ENCODE data around the gene FOXP1.
"Not testable (repeated sequence)": the region's sequence is repeated elsewhere in the genome, so short reads cannot be mapped to it uniquely, and the experiment has no call there.

FOXP1 gene

GRCh38 chr3:71351403-71352149 lies 232.0 kb downstream of the FOXP1 start:
- in situ Hi-C loops (cut with MboI; ENCODE audit: low sequenced_read_pairs) = no loop called here

DNA sequence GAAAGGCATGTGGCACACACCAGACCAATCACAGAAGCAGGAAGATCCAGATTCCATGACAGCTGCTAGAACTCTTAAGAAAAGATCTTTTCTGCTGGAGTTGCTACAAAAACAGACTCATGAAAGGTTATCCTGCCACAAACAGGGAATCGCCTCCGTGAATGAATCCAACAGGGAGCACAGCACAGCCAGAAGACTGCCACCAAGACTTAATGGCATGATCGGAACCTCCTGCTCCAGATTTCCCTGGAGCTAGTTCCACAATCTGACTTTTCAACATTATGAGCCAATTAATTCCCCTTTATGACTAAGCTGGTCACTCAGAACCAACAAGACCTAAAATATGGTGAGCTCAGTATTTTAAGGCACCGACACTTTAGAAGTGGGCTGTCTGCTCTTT lies 232.5 kb downstream of the FOXP1 start:
- in situ Hi-C loops (cut with MboI; ENCODE audit: low sequenced_read_pairs) = no loop called here

- in situ Hi-C loops (cut with MboI; ENCODE audit: low sequenced_read_pairs) = no loop called here
These were observed 234.7 kb downstream of the FOXP1 start for GRCh38 chr3:71348831-71349230.

DNA sequence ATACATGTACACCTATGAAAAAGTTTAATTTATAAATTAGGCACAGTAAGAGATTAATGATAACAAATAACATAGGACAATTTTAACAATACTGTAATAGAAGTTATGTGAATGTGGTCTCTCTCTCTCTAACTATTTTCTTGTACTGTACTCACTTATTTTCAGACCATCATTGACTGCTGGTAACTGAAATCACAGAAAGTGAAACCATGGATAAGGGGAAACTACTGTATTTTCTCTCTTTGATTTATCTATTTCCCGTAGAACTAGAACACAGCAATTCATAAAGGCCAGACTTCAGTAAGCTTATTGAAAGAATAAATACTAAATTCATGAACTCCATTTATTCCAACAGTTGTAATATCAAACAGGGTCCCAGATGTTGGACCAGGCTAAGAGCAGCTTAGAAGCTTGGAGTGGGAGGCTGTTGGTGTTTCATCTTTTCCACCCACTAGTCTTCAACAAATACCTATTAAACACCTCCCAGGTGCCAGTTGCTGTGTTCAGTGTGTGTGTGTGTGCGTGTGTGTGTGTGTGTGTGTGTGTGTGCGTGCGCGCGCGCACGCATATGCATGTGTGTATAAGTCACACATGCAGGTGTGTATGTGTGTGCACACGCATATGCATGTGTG lies 235.4 kb downstream of the FOXP1 start:
- in situ Hi-C loops (cut with MboI; ENCODE audit: low sequenced_read_pairs) = no loop called here

DNA sequence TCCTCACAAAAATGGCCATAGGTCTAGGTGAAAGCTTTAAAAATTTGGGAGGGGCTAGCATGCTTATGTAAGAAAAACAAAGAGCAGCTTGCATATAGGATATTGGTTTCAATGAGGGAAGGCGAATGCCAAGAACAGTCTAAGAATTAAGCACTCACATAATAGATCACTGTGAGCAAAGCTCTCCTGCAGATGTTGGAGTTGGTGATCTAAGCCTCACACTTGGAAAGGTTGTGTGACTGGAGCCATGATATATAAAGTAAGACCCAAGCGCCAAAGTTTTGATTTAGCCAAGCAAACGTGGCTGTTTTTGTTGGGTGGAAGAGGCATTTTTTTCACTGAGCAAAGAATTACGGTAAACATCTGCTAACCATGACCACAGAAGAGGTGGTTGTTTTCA lies 237.5 kb downstream of the FOXP1 start:
- in situ Hi-C loops (cut with MboI; ENCODE audit: low sequenced_read_pairs) = no loop called here

DNA sequence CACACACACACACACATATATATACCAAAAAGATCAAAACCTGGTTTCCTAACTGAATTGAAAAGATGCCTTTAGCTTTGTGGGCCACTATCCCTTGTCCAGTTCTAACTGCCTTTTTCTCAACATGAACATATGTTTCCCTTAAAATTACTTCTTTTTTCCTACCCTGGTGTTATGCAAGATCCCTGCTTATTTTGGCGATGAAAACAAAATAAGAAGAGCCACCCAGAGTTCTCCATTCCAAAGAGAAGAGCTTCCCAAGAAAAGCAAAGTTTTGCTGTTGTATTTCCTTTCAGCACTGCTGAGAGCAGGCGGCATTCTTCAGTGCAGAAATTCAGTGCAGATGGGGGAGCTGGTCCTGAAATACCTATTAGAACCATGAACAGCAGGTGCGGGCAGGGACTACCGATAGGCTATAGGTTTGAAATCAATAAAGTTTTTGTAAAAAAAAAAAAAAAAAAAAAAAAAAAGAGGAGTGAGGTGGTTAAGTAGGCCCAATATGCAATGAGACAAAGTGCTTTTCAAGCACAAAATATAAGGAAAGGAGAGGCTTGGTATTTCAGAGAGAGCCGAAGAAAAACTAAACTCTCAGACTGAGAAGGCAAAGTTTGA lies 238.0 kb downstream of the FOXP1 start:
- in situ Hi-C loops (cut with MboI; ENCODE audit: low sequenced_read_pairs) = no loop called here

- in situ Hi-C loops (cut with MboI; ENCODE audit: low sequenced_read_pairs) = no loop called here
These were observed 241.8 kb downstream of the FOXP1 start for GRCh38 chr3:71341721-71342120.

DNA sequence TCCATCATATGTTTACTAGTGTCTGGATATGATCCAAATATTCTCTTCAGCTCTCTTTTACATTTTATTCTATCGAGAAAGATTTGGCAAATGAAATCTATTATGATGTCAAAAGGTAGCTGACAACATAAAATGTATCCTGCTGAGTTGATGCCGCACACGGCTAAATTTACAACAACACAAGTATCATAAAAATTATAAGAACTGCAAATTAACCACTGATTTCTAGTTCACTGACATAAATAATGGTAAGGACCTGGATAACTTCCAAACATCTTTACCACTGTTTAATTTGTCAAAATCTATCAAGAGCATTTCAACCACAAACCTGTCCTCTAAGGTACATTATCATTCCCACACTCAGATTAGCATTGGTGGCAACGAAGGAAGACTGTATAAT lies 244.5 kb downstream of the FOXP1 start:
- in situ Hi-C loops (cut with MboI; ENCODE audit: low sequenced_read_pairs) = no loop called here

DNA sequence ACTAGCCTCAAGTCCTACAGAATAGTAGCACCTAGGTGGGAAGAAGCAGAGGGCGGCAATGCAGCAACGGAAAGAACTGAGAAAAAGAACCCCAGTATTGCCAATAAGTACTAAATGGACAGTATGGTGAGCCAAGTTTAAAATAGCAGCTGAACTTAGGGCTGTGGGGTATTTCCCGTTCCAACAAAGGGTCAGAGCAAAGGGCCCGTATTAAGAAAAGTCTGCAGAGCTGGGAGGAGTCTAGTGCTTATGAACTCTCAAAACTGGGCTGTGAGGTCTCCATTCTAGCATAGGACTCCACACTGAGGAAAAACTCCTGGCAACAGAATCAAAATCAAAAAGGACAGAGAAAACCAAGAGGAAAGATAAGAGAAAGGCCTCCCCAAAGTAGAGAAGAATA lies 250.7 kb downstream of the FOXP1 start:
- in situ Hi-C loops (cut with MboI; ENCODE audit: low sequenced_read_pairs) = no loop called here

DNA sequence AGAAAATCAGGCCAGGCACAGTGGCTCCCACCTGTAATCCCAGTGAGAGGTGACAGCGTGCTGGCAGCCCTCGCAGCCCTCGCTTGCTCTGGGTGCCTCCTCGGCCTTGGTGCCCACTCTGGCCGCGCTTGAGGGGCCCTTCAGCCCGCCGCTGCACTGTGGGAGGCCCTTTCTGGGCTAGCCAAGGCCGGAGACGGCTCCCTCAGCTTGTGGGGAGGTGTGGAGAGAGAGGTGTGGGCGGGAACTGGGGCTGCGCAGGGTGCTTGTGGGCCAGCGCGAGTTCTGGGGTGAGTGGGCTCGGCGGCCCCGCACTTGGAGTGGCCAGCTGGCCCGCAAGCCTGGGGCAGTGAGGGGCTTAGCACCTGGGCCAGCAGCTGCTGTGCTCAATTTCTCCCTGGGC lies 252.6 kb downstream of the FOXP1 start:
- in situ Hi-C loops (cut with MboI; ENCODE audit: low sequenced_read_pairs) = no loop called here

- in situ Hi-C loops (cut with MboI; ENCODE audit: low sequenced_read_pairs) = no loop called here
These were observed 253.0 kb downstream of the FOXP1 start for GRCh38 chr3:71330505-71330904.

GRCh38 chr3:71329817-71330216 lies 253.7 kb downstream of the FOXP1 start:
- in situ Hi-C loops (cut with MboI; ENCODE audit: low sequenced_read_pairs) = no loop called here

DNA sequence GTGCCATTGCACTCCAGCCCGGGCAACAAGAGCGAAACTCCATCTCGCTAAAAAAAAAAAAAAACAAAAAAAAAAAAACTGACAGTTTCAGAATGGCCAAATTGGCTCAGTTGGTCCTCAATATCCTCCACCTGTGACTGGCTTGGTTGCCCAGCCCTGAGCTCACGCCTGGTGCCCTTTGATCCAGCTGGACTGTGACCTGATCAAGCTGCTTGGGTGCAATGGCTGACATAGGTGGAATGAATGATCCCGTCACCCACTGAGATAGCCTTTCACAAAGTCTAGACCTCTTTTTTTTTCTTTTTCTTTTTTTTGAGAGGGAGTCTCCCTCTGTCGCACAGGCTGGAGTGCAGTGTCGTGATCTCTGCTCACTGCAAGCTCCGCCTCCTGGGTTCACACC lies 254.6 kb downstream of the FOXP1 start:
- in situ Hi-C loops (cut with MboI; ENCODE audit: low sequenced_read_pairs) = no loop called here

DNA sequence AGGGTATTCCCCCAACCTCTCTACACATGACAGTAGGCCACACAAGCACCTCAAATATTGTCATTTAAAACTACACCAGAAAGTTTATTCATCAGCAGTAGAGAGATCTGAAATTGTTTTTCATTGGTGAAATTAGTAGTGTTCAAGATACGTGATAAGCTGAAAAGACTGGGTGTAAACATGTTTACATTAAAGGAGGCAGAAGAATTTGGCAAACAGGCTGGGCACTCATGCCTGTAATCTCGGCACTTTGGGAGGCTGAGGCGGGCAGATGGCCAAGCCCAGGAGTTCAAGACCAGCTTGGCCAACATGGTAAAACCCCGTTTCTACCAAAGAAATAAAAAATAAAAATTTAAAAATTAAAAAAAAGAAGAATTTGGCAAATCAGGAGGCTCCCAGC lies 255.6 kb downstream of the FOXP1 start:
- in situ Hi-C loops (cut with MboI; ENCODE audit: low sequenced_read_pairs) = no loop called here

GRCh38 chr3:71325715-71326114 lies 257.8 kb downstream of the FOXP1 start:
- in situ Hi-C loops (cut with MboI; ENCODE audit: low sequenced_read_pairs) = no loop called here

- in situ Hi-C loops (cut with MboI; ENCODE audit: low sequenced_read_pairs) = not testable (repeated sequence)
These were observed 259.3 kb downstream of the FOXP1 start for GRCh38 chr3:71324224-71324623.

DNA sequence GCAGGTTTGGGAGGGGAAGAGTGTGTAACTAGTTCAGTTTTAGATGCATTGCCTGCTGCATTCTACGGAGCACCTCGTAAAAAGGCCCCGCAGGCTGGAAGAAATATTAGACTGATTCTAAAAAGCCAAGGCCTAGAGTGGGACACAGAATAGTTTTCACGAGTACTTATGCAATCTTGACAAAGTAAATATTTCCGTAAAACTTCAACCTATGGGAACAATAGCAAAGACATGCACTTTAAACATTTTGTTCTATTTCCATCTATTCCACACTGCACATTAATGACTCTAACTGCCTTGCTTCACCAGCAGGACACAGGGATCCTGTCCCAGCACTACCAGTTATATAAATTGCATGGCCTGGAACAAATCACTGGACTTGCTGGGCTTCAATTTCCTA lies 260.0 kb downstream of the FOXP1 start:
- in situ Hi-C loops (cut with MboI; ENCODE audit: low sequenced_read_pairs) = no loop called here

GRCh38 chr3:71322154-71322553 lies 261.4 kb downstream of the FOXP1 start:
- in situ Hi-C loops (cut with MboI; ENCODE audit: low sequenced_read_pairs) = no loop called here

DNA sequence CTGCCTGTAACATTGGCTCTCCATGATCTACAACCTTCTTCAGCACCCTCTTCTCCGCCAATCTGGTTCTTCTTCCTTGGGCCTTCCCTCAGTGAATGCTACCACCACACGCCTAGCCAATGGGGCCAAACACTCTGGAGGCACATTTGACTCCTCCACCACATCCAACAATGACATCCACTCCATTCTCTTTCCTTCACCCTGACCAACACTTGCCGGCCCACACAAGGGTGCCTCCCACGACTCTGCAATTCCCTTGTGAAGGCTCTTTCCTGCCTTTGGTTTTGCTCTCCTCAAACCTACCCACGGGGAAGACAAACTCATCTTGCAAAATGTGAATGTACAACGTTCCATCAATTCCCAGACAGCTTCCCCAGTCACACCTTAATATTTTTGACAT lies 263.8 kb downstream of the FOXP1 start:
- in situ Hi-C loops (cut with MboI; ENCODE audit: low sequenced_read_pairs) = no loop called here

DNA sequence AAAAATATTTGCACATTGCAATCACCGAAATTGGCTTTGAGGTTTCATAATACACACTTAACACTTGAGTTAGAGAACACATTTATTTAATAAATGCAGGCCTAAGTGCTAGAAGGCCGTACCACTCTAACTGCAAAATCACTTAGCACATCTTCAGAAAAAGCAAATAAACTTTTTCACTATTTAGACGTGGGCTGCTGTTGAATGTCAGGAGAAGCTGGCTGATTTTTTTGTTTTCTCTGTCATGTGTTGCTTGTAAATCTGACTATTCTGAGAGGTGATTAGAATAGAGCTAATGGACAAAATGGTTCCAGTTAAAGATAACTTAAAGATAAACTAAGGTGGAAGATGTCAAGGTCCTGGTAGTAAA lies 265.1 kb downstream of the FOXP1 start:
- in situ Hi-C loops (cut with MboI; ENCODE audit: low sequenced_read_pairs) = no loop called here

GRCh38 chr3:71317749-71318457 lies 265.6 kb downstream of the FOXP1 start:
- in situ Hi-C loops (cut with MboI; ENCODE audit: low sequenced_read_pairs) = no loop called here

GRCh38 chr3:71317140-71317539 lies 266.4 kb downstream of the FOXP1 start:
- in situ Hi-C loops (cut with MboI; ENCODE audit: low sequenced_read_pairs) = no loop called here
